ENCODE measurements around the gene CMC1. TPM values are rescaled to one million over a fixed set of nuclear protein-coding genes. Genes with fewer than 3 reads are reported as not detected.

The CMC1 gene
- total RNA-seq, 1 donor from 2014 or later, result 16.0 TPM

- DNase-seq (ENCODE audit: extremely low read depth, low read depth, low spot score), result no peak
Observed at GRCh38 chr3:28349469-28350000, 108.1 kb downstream of the CMC1 start.

Other genes with a start within 250 kb of the CMC1 start
- gene ZCWPW2, start 107.1 kb downstream of the CMC1 start, total RNA-seq, result 0.18 TPM in 1 of 2 replicates, not detected in the other
- gene AZI2, start 107.2 kb downstream of the CMC1 start, total RNA-seq, result 29.4 and 73.3 TPM in 2 replicates